Uterus (tissue), 4 donors: ENCODE data around the gene EIF3I. TPM values are rescaled to one million over a fixed set of nuclear protein-coding genes. Genes with fewer than 3 reads are reported as not detected.

Source experiments
- DNase-seq, 2 donors: peaks; one replicate each; pipeline ENCODE4 v3.0.0-alpha.2; 2019 to 2020
- H3K27ac ChIP-seq, 2 donors: fragments of 200-600 bp; sonication (generic); 1 replicate in 1 of 2; 2 replicates in 1 of 2; pipeline ENCODE4 v1.5.1; 2016 to 2018
- H3K27me3 ChIP-seq, 2 donors: fragments of 200-600 bp; sonication (generic); one replicate each; pipeline ENCODE4 v1.5.1; 2018 to 2019; ENCODE audit warnings: control low read depth in 1 of 2
- H3K36me3 ChIP-seq, 2 donors: fragments of 200-600 bp; sonication (generic); one replicate each; pipeline ENCODE4 v1.5.1; 2019; ENCODE audit warnings: control low read depth in 1 of 2
- H3K4me1 ChIP-seq, 2 donors: fragments of 200-600 bp; sonication (generic); one replicate each; pipeline ENCODE4 v1.5.1; 2018 to 2019; ENCODE audit warnings: control low read depth in 1 of 2
- H3K4me3 ChIP-seq, 2 donors: fragments of 200-600 bp; sonication (generic); 1 replicate in 1 of 2; 2 replicates in 1 of 2; pipeline ENCODE4 v1.5.1; 2018 to 2019; ENCODE audit warnings: mild to moderate bottlenecking in 1 of 2
- H3K9me3 ChIP-seq, 2 donors: fragments of 200-600 bp; sonication (generic); one replicate each; pipeline ENCODE4 v1.5.1; 2019; ENCODE audit warnings: control low read depth in 1 of 2
- POLR2A ChIP-seq, 2 donors: fragments of 450-650 bp; IDR thresholded peaks; one replicate each; pipeline ENCODE4 v1.6.1; 2016; ENCODE audit warnings: antibody characterized with exemption in 2 of 2, mild to moderate bottlenecking in 1 of 2, moderate library complexity in 1 of 2
- intact Hi-C: fragments of 100-400 bp; cut with DNase I; formaldehyde crosslinking; loops from one replicate; pipeline ENCODE4 v1.15.1; 2023; ENCODE audit warnings: low total_unique reads
- total RNA-seq, 4 donors: library from RNA; depleted of rRNA in 3 of 4; stranded (reverse); fragments of >200 nt in 3 of 4; gene quantifications; one replicate each; pipeline versions ENCODE4 v1.1.0 to v1.2.4, GENCODE V29; 2014 to 2023
- TF ChIP-seq, protein P1 (sequence below), 4 experiments: fragments of 200-600 bp in 2 of 4; fragments of 450-650 bp in 2 of 4; sonication (generic) in 2 of 4; IDR thresholded peaks; one replicate each; pipeline ENCODE4 v1.5.1; 2016 to 2019; ENCODE audit warnings: antibody characterized with exemption in 4 of 4, mild to moderate bottlenecking in 2 of 4, moderate library complexity in 1 of 4
- donor health status: DM: yes; HTN: yes; CAD: no.

The EIF3I gene
- total RNA-seq, 4 donors from 2014 or later: 111 to 246 (median 143) TPM

DNA sequence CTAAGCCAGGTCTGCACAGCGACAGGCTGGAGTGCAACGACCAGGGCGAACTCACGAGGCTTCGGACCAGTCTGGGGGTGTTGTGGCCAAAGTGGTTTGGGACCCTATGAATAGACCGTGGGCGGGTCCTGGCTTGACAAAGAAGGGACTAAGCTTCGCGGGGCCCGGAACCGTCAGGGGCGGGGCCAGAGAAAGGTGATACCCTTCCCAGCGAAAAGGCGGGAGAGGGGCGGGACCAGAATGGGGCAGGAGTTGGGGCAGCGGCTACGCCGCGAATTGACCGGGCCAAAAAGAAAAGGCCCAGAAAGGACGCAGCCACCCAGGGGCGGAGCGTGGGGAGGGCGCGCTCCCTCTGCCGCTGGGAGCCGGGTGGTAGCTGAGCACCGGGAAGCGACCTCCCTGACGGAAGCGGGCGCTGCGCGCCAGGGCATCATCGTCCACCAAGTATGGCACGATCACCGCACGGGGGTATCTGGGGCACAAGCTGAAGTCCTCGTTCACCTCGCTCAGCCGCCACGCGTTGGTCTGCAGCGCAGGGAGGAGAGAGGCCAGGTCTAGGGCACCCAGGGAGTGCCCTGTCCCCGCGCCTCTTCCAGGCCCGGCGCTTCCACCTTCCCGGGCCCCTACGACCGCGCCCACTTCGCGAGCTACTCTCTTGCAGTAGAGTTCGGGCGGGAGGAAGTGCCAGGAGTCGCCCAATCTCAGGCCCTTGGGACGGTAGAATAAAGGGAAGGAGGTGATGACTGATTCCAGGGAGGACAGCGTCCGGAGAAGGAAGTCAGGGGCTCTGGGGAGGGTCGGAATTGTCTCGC, 18.1 kb downstream of the EIF3I start:
- Histone ChIP-seq H3K36me3 (no peaks in the 10 kb centered on the region), H3K27ac (peak overlapping the region; percentile 79 to 85), H3K9me3 (no peaks in the 10 kb centered on the region), H3K4me1 (peaks cover 0 to 6% of the 10 kb centered on the region in 2 donors), H3K27me3 (no peaks in the 10 kb centered on the region), H3K4me3 (peak overlapping the region; percentile 60 to 68)
- intact Hi-C loops: loop anchor here (10.0 kb wide), 1 partner anchor 74 kb away; no protein-coding TSS in a partner anchor
- peak; percentile 79 to 84 for DNase-seq
- TF ChIP-seq, protein P1, sequence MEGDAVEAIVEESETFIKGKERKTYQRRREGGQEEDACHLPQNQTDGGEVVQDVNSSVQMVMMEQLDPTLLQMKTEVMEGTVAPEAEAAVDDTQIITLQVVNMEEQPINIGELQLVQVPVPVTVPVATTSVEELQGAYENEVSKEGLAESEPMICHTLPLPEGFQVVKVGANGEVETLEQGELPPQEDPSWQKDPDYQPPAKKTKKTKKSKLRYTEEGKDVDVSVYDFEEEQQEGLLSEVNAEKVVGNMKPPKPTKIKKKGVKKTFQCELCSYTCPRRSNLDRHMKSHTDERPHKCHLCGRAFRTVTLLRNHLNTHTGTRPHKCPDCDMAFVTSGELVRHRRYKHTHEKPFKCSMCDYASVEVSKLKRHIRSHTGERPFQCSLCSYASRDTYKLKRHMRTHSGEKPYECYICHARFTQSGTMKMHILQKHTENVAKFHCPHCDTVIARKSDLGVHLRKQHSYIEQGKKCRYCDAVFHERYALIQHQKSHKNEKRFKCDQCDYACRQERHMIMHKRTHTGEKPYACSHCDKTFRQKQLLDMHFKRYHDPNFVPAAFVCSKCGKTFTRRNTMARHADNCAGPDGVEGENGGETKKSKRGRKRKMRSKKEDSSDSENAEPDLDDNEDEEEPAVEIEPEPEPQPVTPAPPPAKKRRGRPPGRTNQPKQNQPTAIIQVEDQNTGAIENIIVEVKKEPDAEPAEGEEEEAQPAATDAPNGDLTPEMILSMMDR (IDR thresholded peaks at IDR 0.05): peak; percentile 27 to 43 (median 38)
- TF ChIP-seq POLR2A (IDR thresholded peaks at IDR 0.05): peak; percentile 57 to 83

DNA sequence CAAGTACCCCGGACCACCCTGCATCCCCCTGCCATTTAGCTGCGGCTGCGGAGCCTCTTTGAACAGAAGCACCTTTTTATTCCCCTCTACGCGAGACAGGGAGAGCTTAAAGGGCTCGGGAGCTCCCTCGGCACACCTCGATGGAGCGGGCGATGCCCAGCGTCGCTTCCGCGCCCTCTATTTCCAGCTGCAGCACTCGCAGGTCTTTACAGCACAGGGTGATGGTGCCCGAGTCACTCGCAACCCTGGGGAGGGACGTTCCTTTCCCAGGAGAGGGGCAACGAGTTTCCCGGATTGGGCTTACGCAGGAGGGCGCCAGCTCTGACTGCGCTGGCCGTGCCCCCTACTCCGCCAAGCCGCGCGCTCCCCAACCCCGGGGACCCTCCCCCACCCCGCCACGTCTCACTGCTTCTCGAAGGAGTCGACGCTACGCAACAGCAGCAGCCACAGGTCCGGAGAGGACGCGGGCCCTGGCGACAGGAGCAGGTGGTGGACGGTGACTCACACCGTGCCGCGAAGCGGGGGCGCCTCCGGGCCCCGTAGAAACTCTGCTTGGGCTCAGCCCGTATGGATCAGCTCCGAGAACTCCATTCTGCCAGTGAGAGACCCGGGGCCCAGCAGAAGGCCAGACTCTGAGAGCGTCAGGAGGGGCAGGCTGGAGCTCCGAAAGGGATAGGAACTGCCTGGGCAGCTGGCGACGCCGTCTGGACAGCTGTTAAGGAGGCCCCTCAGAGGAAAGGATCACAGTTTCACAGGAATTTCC, 19.0 kb downstream of the EIF3I start:
- intact Hi-C loops: loop anchor here (10.0 kb wide), 1 partner anchor 74 kb away; no protein-coding TSS in a partner anchor
- peak; percentile 52 to 67 for DNase-seq

DNA sequence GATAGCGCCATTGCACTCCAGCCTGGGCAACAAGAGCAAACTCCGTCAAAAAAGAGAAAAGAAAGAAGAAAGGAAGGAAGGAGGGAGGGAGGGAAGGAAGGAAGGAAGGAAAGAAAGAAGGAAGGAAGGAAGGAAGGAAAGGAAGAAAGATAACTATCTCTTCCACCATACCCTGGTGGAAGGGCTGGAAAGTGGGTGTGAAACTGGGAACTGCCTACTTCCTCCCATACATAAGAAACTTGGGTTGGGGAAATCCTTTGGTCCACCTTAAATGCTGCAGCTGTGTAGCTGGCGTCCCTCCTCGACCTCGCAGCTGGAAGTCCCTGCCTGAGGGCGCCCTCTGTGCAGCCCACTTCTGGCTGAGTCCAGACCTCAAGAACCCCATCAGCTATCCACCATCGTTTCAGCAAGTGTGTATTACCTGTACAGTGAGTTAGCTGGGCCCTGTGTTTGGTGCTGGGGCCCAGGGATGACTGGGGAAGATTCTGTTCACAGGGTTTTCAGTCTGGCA, 20.2 kb downstream of the EIF3I start:
- Histone ChIP-seq H3K4me3 (no peak overlapping the region), H3K4me1 (peaks cover 0 to 6% of the 10 kb centered on the region in 2 donors)
- intact Hi-C loops: loop anchor here (10.0 kb wide), 1 partner anchor 72 kb away; no protein-coding TSS in a partner anchor

More for the DNA sequence above, 19.0 kb downstream of the EIF3I start:
- H3K4me1 ChIP-seq: peaks cover 0 to 6% of the 10 kb centered on the region in 2 donors
- TF ChIP-seq, protein P1 (IDR thresholded peaks at IDR 0.05): no peak
- TF ChIP-seq POLR2A (IDR thresholded peaks at IDR 0.05): no peak
- H3K9me3 ChIP-seq: no peaks in the 10 kb centered on the region
- peak overlapping the region; percentile 79 to 85 for H3K27ac ChIP-seq
- no peaks in the 10 kb centered on the region for H3K36me3 ChIP-seq
- peak overlapping the region; percentile 60 to 68 for H3K4me3 ChIP-seq
- H3K27me3 ChIP-seq: no peaks in the 10 kb centered on the region

DNA sequence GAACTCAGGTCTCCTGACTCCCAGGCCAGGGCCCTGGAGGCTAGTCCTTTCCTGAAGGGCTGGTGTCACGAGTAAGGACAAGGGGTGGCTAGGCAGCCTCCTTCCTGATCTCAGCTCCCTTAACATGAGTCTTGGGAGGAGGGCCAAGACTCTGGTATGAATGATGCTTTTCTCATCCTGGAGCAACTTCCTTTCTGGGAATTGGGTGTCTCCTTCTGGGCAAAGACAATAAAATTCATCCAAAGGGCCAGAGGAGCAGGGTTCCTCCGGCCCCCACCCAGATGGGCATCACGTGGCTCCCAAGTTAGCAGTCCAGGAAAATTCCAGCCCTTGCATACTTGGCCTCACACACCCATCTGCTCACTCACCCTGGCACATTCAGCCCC, 24.7 kb downstream of the EIF3I start, which contains the start of gene FAM167B:
Gene FAM167B (plus strand): TSS at position 335 of the 386 bp plus-strand sequence. CDS start 200 bp downstream, outside the sequence.
- H3K4me3 ChIP-seq: no peak within 1 kb of the TSS
- no peaks in the 10 kb centered on the region for H3K36me3 ChIP-seq
- no peak for TF ChIP-seq POLR2A (IDR thresholded peaks at IDR 0.05)
- TF ChIP-seq, protein P1 (IDR thresholded peaks at IDR 0.05): no peak
- H3K27me3 ChIP-seq: no peaks in the 10 kb centered on the region
- H3K9me3 ChIP-seq: no peaks in the 10 kb centered on the region
- H3K4me1 ChIP-seq: no peaks in the 10 kb centered on the region
- intact Hi-C loops: loop anchor here (10.0 kb wide), 1 partner anchor 68 kb away; no protein-coding TSS in a partner anchor
- H3K27ac ChIP-seq: peak within 1 kb of the TSS; percentile 67
- DNase-seq: peak; percentile 44 to 74

More for the DNA sequence above, 20.2 kb downstream of the EIF3I start:
- TF ChIP-seq, protein P1 (IDR thresholded peaks at IDR 0.05): no peak
- no peak for TF ChIP-seq POLR2A (IDR thresholded peaks at IDR 0.05)
- peak overlapping the region in 1 of 2 donors; percentile 85 for H3K27ac ChIP-seq
- H3K27me3 ChIP-seq: no peaks in the 10 kb centered on the region
- H3K36me3 ChIP-seq: no peaks in the 10 kb centered on the region
- peak in 1 of 2 donors; percentile 29 for DNase-seq
- H3K9me3 ChIP-seq: no peaks in the 10 kb centered on the region
